Loucy (cell line): ENCODE measurements around the gene PARVG.

Experiments used
- H2AFZ ChIP-seq: fragments of 200-600 bp; sonication (generic); 2 replicates; pipeline ENCODE4 v1.6.0; 2016; ENCODE audit warnings: antibody characterized with exemption, mild to moderate bottlenecking, low read length, moderate library complexity
- H3F3A ChIP-seq: fragments of 200-600 bp; 2 replicates; pipeline ENCODE4 v1.6.0; 2016; ENCODE audit warnings: antibody characterized with exemption, low read depth, mild to moderate bottlenecking
- H3K27me3 ChIP-seq: fragments of 200-600 bp; sonication (generic); 2 replicates; pipeline ENCODE4 v1.6.1; 2014; ENCODE audit warnings: low read length, mild to moderate bottlenecking; ENCODE audit not compliant: insufficient read depth, poor library complexity, severe bottlenecking
- H3K36me3 ChIP-seq: fragments of 200-600 bp; sonication (generic); 2 replicates; pipeline ENCODE4 v1.6.1; 2016; ENCODE audit warnings: low read length; ENCODE audit not compliant: insufficient read depth
- H3K4me1 ChIP-seq: fragments of 200-600 bp; sonication (generic); 2 replicates; pipeline ENCODE4 v1.5.1; 2014; ENCODE audit warnings: low read length, mild to moderate bottlenecking; ENCODE audit not compliant: insufficient read depth, poor library complexity, severe bottlenecking
- H3K4me2 ChIP-seq: fragments of 200-600 bp; sonication (generic); 2 replicates; pipeline ENCODE4 v1.6.0; 2014; ENCODE audit warnings: antibody characterized with exemption, low read length, low read depth, mild to moderate bottlenecking; ENCODE audit not compliant: poor library complexity, severe bottlenecking
- H3K4me3 ChIP-seq: fragments of 200-600 bp; sonication (generic); 2 replicates; pipeline ENCODE4 v1.5.1; 2014; ENCODE audit warnings: low read length, mild to moderate bottlenecking, mixed read lengths; ENCODE audit not compliant: poor library complexity, severe bottlenecking
- H3K79me2 ChIP-seq: fragments of 200-600 bp; sonication (generic); 2 replicates; pipeline ENCODE4 v1.6.1; 2014; ENCODE audit warnings: low read length; ENCODE audit not compliant: insufficient read depth
- H3K9ac ChIP-seq: fragments of 200-600 bp; sonication (generic); 2 replicates; pipeline ENCODE4 v1.6.0; 2014; ENCODE audit warnings: mild to moderate bottlenecking, low read depth, low read length, moderate library complexity; ENCODE audit not compliant: poor library complexity, severe bottlenecking
- H3K9me2 ChIP-seq: fragments of 200-600 bp; sonication (generic); replicated peaks from 2 replicates; pipeline ENCODE4 v1.6.1; 2016; ENCODE audit warnings: low read depth, low read length, mixed read lengths
- H3K9me3 ChIP-seq: fragments of 200-600 bp; sonication (generic); 2 replicates; pipeline ENCODE4 v1.6.1; 2014; ENCODE audit warnings: mild to moderate bottlenecking, antibody characterized with exemption, low read length, low read depth; ENCODE audit not compliant: insufficient read depth
- H4K20me1 ChIP-seq: fragments of 200-600 bp; sonication (generic); 2 replicates; pipeline ENCODE4 v1.6.0; 2014; ENCODE audit warnings: antibody characterized with exemption, low read length, mild to moderate bottlenecking; ENCODE audit not compliant: insufficient read depth, poor library complexity, severe bottlenecking
- CTCF ChIP-seq: fragments of 200-600 bp; sonication (generic); conservative IDR thresholded peaks from 2 replicates; pipeline ENCODE4 v1.5.1; 2014; ENCODE audit warnings: mild to moderate bottlenecking, antibody characterized with exemption, low read length
- EZH2phosphoT487 ChIP-seq: fragments of 200-600 bp; IDR thresholded peaks from 2 replicates; pipeline ENCODE4 v1.6.1; 2018; ENCODE audit warnings: antibody characterized with exemption, mild to moderate bottlenecking, moderate library complexity, borderline replicate concordance

The PARVG gene

GRCh38 chr22:44217346-44217745 lies 36.6 kb downstream of the PARVG start:
- Histone ChIP-seq H3K36me3 (no peaks in the 10 kb centered on the region; the same call in 1 of the 2 replicates), H4K20me1 (no peaks in the 10 kb centered on the region), H3K4me1 (no peaks in the 10 kb centered on the region), H3F3A (no peaks in the 10 kb centered on the region), H3K9ac (no peak overlapping the region), H3K27me3 (no peaks in the 10 kb centered on the region), H3K9me2 (no peaks in the 10 kb centered on the region), H3K9me3 (0 out of 2 replicates have a peak, but pooled peaks cover 3% of the 10 kb centered on the region), H2AFZ (no peak overlapping the region), H3K79me2 (no peaks in the 10 kb centered on the region), H3K4me3 (no peak overlapping the region), H3K4me2 (no peak overlapping the region)
- TF ChIP-seq CTCF (no peak), EZH2phosphoT487 (no peak)

- no peak overlapping the region for H3K4me2 ChIP-seq
- H2AFZ ChIP-seq = no peak overlapping the region
- 0 out of 2 replicates have a peak, but pooled peaks cover 3% of the 10 kb centered on the region for H3K9me3 ChIP-seq
- no peaks in the 10 kb centered on the region for H3K79me2 ChIP-seq
- TF ChIP-seq EZH2phosphoT487 (no peak), CTCF (no peak)
- no peaks in the 10 kb centered on the region for H3K27me3 ChIP-seq
- no peak overlapping the region for H3K9ac ChIP-seq
- no peaks in the 10 kb centered on the region for H3K4me1 ChIP-seq
- H4K20me1 ChIP-seq = no peaks in the 10 kb centered on the region
- H3K36me3 ChIP-seq = no peaks in the 10 kb centered on the region; the same call in 1 of the 2 replicates
- no peaks in the 10 kb centered on the region for H3F3A ChIP-seq
- no peak overlapping the region for H3K4me3 ChIP-seq
- H3K9me2 ChIP-seq = no peaks in the 10 kb centered on the region
Measured at GRCh38 chr22:44218071-44218470, 37.3 kb downstream of the PARVG start.

GRCh38 chr22:44219101-44219870 lies 38.6 kb downstream of the PARVG start:
- H3K79me2 ChIP-seq = no peaks in the 10 kb centered on the region
- no peaks in the 10 kb centered on the region for H3K27me3 ChIP-seq
- H2AFZ ChIP-seq = no peak overlapping the region
- no peaks in the 10 kb centered on the region for H3K9me2 ChIP-seq
- no peak overlapping the region for H3K4me2 ChIP-seq
- H3K9me3 ChIP-seq = 0 out of 2 replicates have a peak, but pooled peaks cover 3% of the 10 kb centered on the region
- H3K36me3 ChIP-seq = no peaks in the 10 kb centered on the region
- H3K4me3 ChIP-seq = no peak overlapping the region
- TF ChIP-seq EZH2phosphoT487 = no peak
- no peaks in the 10 kb centered on the region for H3F3A ChIP-seq
- no peak overlapping the region for H3K9ac ChIP-seq
- H3K4me1 ChIP-seq = no peaks in the 10 kb centered on the region
- H4K20me1 ChIP-seq = no peaks in the 10 kb centered on the region
